H1 (cell line): ENCODE results near the gene TRAF3. TPM values are rescaled to one million over a fixed set of nuclear protein-coding genes. Genes with fewer than 3 reads are reported as not detected.

Experiments
- CTCF ChIA-PET: fragments of 300-600 bp; sonication (Branson Sonifier 250); formaldehyde crosslinking; loops from one replicate; lab custom pipeline; 2021; ENCODE audit not compliant: partially characterized antibody; lab: Charles Lee
- POLR2A ChIA-PET: fragments of 300-600 bp; sonication (Branson Sonifier 250); formaldehyde crosslinking; loops from one replicate; lab custom pipeline; 2021; ENCODE audit warnings: inconsistent platforms; ENCODE audit not compliant: partially characterized antibody; lab: Charles Lee
- DNase-seq, 2 experiments: peaks; one replicate each; pipeline versions ENCODE4 v3.0.0 to v3.0.0-alpha.2; 2010 to 2022; ENCODE audit warnings: low spot score in 2 of 2, low read depth in 1 of 2, mixed read lengths in 1 of 2
- FAIRE-seq: peaks from 2 replicates; lab custom pipeline; 2011; peaks lifted over from hg19 to GRCh38; lab: Jason Lieb, UNC
- H2AFZ ChIP-seq: 2 replicates; pipeline ENCODE4 v1.8.1; 2012; ENCODE audit warnings: low read length, inconsistent platforms
- H2AK5ac ChIP-seq: 2 replicates; pipeline ENCODE4 v1.6.1; 2013; ENCODE audit warnings: low read depth, low read length
- H2BK120ac ChIP-seq: replicated peaks from 2 replicates; pipeline ENCODE3; 2013; ENCODE audit warnings: low read depth, low read length, inconsistent platforms
- H2BK12ac ChIP-seq: 2 replicates; pipeline ENCODE4 v1.6.1; 2013; ENCODE audit warnings: low read depth, low read length
- H2BK15ac ChIP-seq: 2 replicates; pipeline ENCODE4 v1.6.1; 2013; ENCODE audit warnings: low read length
- H2BK20ac ChIP-seq: 2 replicates; pipeline ENCODE4 v1.6.1; 2013; ENCODE audit warnings: low read length
- H2BK5ac ChIP-seq: 2 replicates; pipeline ENCODE4 v1.6.1; 2013; ENCODE audit warnings: low read depth, low read length
- H3K14ac ChIP-seq: 2 replicates; pipeline ENCODE4 v1.6.1; 2013; ENCODE audit warnings: inconsistent platforms; ENCODE audit not compliant: insufficient read length
- H3K18ac ChIP-seq: 2 replicates; pipeline ENCODE4 v1.6.1; 2013; ENCODE audit warnings: low read length; ENCODE audit errors: extremely low read depth
- H3K23ac ChIP-seq: 2 replicates; pipeline ENCODE4 v1.6.1; 2013; ENCODE audit warnings: inconsistent platforms; ENCODE audit not compliant: insufficient read length
- H3K23me2 ChIP-seq: 2 replicates; pipeline ENCODE4 v1.6.1; 2013; ENCODE audit warnings: low read depth, low read length
- H3K27ac ChIP-seq: 2 replicates; pipeline ENCODE4 v1.6.1; 2011; ENCODE audit warnings: low read depth, low read length, inconsistent platforms
- H3K27me3 ChIP-seq, 4 experiments: replicated peaks in 1 of 4; 1 replicate in 1 of 4; 2 replicates in 3 of 4; pipeline versions ENCODE4 v1.6.1 to v1.8.1; 2011 to 2013; ENCODE audit warnings: low read length in 3 of 4, mild to moderate bottlenecking in 3 of 4, inconsistent platforms in 2 of 4, mixed read lengths in 2 of 4, moderate library complexity in 1 of 4; ENCODE audit not compliant: control insufficient read depth in 3 of 4, insufficient read depth in 3 of 4; ENCODE audit errors: extremely low read depth in 1 of 4
- H3K36me3 ChIP-seq, 4 experiments: 2 replicates each; pipeline versions ENCODE4 v1.6.1 to v1.8.1; 2011 to 2013; ENCODE audit warnings: mild to moderate bottlenecking in 4 of 4, low read length in 3 of 4, moderate library complexity in 2 of 4, control low read depth in 1 of 4, inconsistent platforms in 1 of 4; ENCODE audit not compliant: insufficient read depth in 4 of 4, control insufficient read depth in 2 of 4
- H3K4ac ChIP-seq: replicated peaks from 2 replicates; pipeline ENCODE3; 2013; ENCODE audit warnings: low read length, low read depth, mixed read lengths, inconsistent platforms; ENCODE audit not compliant: insufficient read length
- H3K4me1 ChIP-seq, 4 experiments: replicated peaks in 1 of 4; 1 replicate in 1 of 4; 2 replicates in 3 of 4; pipeline versions ENCODE4 v1.6.1 to v1.8.1; 2011 to 2013; ENCODE audit warnings: low read length in 3 of 4, inconsistent platforms in 2 of 4, mixed read lengths in 1 of 4; ENCODE audit not compliant: insufficient read depth in 4 of 4, control insufficient read depth in 3 of 4
- H3K4me2 ChIP-seq, 2 experiments: 2 replicates each; pipeline versions ENCODE4 v1.6.1 to v1.8.1; 2011 to 2013; ENCODE audit warnings: low read depth in 2 of 2, low read length in 2 of 2, control low read depth in 1 of 2, inconsistent platforms in 1 of 2, mild to moderate bottlenecking in 1 of 2; ENCODE audit not compliant: insufficient read depth in 1 of 2
- H3K4me3 ChIP-seq, 4 experiments: fragments of 200-600, 300-600 bp in 1 of 4; sonication (generic), shearing (Covaris generic), sonication (Bioruptor Twin) in 1 of 4; 2 replicates each; pipeline versions ENCODE4 v1.5.1 to v1.8.1; 2011 to 2016; ENCODE audit warnings: low read length in 4 of 4, low read depth in 3 of 4, control low read depth in 2 of 4, inconsistent platforms in 2 of 4, mild to moderate bottlenecking in 2 of 4, mixed read lengths in 1 of 4, moderate library complexity in 1 of 4; ENCODE audit not compliant: insufficient read depth in 2 of 4; ENCODE audit errors: extremely low read depth in 1 of 4
- H3K56ac ChIP-seq: replicated peaks from 2 replicates; pipeline ENCODE3; 2013; ENCODE audit warnings: low read depth, mild to moderate bottlenecking, mixed read lengths, low read length, inconsistent platforms; ENCODE audit not compliant: insufficient read length
- H3K79me1 ChIP-seq: 2 replicates; pipeline ENCODE4 v1.6.1; 2013; ENCODE audit warnings: low read depth, low read length, control low read depth
- H3K79me2 ChIP-seq, 2 experiments: 2 replicates each; pipeline versions ENCODE4 v1.6.1 to v1.8.1; 2012 to 2013; ENCODE audit warnings: low read length in 2 of 2, mild to moderate bottlenecking in 2 of 2, inconsistent platforms in 1 of 2; ENCODE audit not compliant: insufficient read depth in 2 of 2, control insufficient read depth in 1 of 2
- H3K9ac ChIP-seq, 4 experiments: replicated peaks in 1 of 4; 1 replicate in 1 of 4; 2 replicates in 3 of 4; pipeline versions ENCODE4 v1.6.1 to v1.8.1; 2011 to 2013; ENCODE audit warnings: low read depth in 3 of 4, low read length in 3 of 4, control low read depth in 2 of 4, mild to moderate bottlenecking in 2 of 4, moderate library complexity in 2 of 4, inconsistent platforms in 1 of 4; ENCODE audit errors: extremely low read depth in 1 of 4
- H3K9me3 ChIP-seq, 2 experiments: 2 replicates each; pipeline versions ENCODE4 v1.6.1 to v1.8.1; 2012 to 2013; ENCODE audit warnings: mild to moderate bottlenecking in 2 of 2, moderate library complexity in 2 of 2, control low read depth in 1 of 2, inconsistent platforms in 1 of 2, low read depth in 1 of 2, low read length in 1 of 2, mixed read lengths in 1 of 2; ENCODE audit not compliant: insufficient read depth in 2 of 2
- H4K20me1 ChIP-seq, 2 experiments: replicated peaks in 1 of 2; 2 replicates each; pipeline versions ENCODE3 to v1.8.1; 2011 to 2013; ENCODE audit warnings: inconsistent platforms in 2 of 2, low read length in 2 of 2, mild to moderate bottlenecking in 1 of 2; ENCODE audit not compliant: insufficient read depth in 2 of 2, control insufficient read depth in 1 of 2
- H4K5ac ChIP-seq: 2 replicates; pipeline ENCODE4 v1.6.1; 2013; ENCODE audit warnings: low read length, low read depth, mixed read lengths, inconsistent platforms; ENCODE audit not compliant: insufficient read length
- H4K8ac ChIP-seq: 2 replicates; pipeline ENCODE4 v1.8.0; 2013; ENCODE audit warnings: mild to moderate bottlenecking, moderate library complexity, low read length, inconsistent platforms; ENCODE audit not compliant: insufficient read depth; ENCODE audit errors: extremely low read depth
- H4K91ac ChIP-seq: replicated peaks from 2 replicates; pipeline ENCODE3; 2013; ENCODE audit warnings: low read length, mixed read lengths, inconsistent platforms; ENCODE audit not compliant: insufficient read length
- CBX8 ChIP-seq: fragments of 300-800, 300-1000 bp; sonication (generic); IDR thresholded peaks from 2 replicates; pipeline ENCODE4 v1.7.1; 2016; ENCODE audit warnings: low read depth, low read length, borderline replicate concordance
- PHF8 ChIP-seq: fragments of 200-600 bp; sonication (generic); conservative IDR thresholded peaks from 2 replicates; pipeline ENCODE4 v1.7.1; 2012; ENCODE audit warnings: low read depth, mild to moderate bottlenecking, inconsistent platforms, low read length, moderate library complexity
- SP1 ChIP-seq: IDR thresholded peaks from 2 replicates; pipeline ENCODE4 v1.6.1; 2011; ENCODE audit warnings: low read depth, low read length
- SRF ChIP-seq: IDR thresholded peaks from 2 replicates; pipeline ENCODE4 v1.6.1; 2011; ENCODE audit warnings: mild to moderate bottlenecking, low read depth, low read length, moderate library complexity
- WGBS, 2 experiments: shearing (Covaris generic) in 1 of 2; methylation state at CpG; one replicate each; pipeline versions ENCODE4 v1.1.6 to v1.1.7; 2013 to 2015; ENCODE audit warnings: low lambda C conversion rate in 2 of 2, mixed read lengths in 2 of 2, inconsistent platforms in 1 of 2, low coverage in 1 of 2, missing lambda C conversion rate in 1 of 2; ENCODE audit not compliant: insufficient replicate concordance in 2 of 2, insufficient coverage in 1 of 2, insufficient read length in 1 of 2; ENCODE audit errors: extremely low coverage in 1 of 2, missing lambda C conversion rate in 1 of 2; 5-methylcytosine and 5-hydroxymethylcytosine counted together
- polyA plus RNA-seq, 7 experiments: library from polyadenylated mRNA; depleted of rRNA in 3 of 7; stranded (reverse) in 5 of 7; unstranded in 2 of 7; fragments of >200 nt in 5 of 7; fragments of 200-250 nt in 2 of 7; gene quantifications; 1 replicate in 5 of 7; 2 replicates in 1 of 7; 4 replicates in 1 of 7; pipeline versions ENCODE4 v1.2.1 to v1.2.3, GENCODE V29; 2011 to 2013; ENCODE audit warnings: missing spikeins in 2 of 7, mixed read lengths in 2 of 7
- total RNA-seq: library from RNA; stranded (reverse); fragmentation: NEBNext Ultra II Directional; extraction: Animal tissue kit (Norgen Biotek cat#: 25700); gene quantifications from 2 replicates; pipeline ENCODE4 v1.2.1, GENCODE V29; 2021
- TF ChIP-seq, protein P1 (sequence below): IDR thresholded peaks from 2 replicates; pipeline ENCODE4 v1.6.1; 2012; ENCODE audit warnings: inconsistent platforms

The TRAF3 gene
- total and polyA plus RNA-seq, 2 of the 8 experiments (the other 6 are each of a cell fraction or from before 2014, with no cell fraction given), result 5.8 to 12.1 TPM

DNA sequence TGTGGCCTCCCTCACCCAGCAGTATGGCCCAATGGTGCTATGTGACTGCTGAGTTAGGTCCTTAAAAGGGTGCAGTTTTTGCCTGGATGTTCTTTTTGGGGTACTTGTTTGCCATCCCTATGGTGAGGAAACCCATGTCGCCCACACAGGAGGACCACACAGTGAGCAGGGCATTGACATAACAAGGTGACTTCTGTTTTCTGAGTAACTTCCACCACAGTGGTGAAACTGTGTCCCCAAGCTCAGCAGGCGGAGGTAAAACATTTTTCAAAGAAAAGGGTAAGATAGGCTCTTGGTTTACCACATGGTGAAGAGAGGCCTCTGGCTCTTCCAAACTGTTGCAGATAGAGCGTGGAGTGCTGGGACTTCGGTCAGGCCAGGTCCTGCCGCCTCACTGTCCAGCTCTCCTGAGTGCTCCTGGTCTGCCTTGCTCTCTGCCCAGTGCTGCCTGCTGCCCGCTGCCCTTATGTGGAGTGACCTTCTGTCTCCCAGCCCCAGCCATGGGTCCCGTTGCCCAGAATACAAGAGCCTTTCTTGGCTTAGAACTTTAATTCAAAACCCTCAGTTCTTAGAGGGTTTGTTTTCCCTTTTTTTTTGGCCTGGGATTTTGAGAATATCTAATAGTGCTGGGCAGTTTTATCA, 54.0 kb downstream of the TRAF3 start:
- ChIA-PET POLR2A (interaction anchor here (1.3 kb wide), 1 partner anchor 10 kb away, joined by 4 read pairs; no protein-coding TSS in a partner anchor), CTCF (no interaction called here)
- Histone ChIP-seq H4K91ac (peak overlapping the region; percentile 61), H3K27me3 (no peaks in the 10 kb centered on the region), H3K23me2 (no peaks in the 10 kb centered on the region), H3K23ac (no peak overlapping the region), H3K14ac (no peak overlapping the region), H4K5ac (no peak overlapping the region), H3K4me3 (no peak overlapping the region), H3K36me3 (no peaks in the 10 kb centered on the region), H3K4ac (peak overlapping the region; percentile 57), H2AK5ac (peak overlapping the region; percentile 54; the same call in 1 of the 2 replicates), H3K9ac (no peak overlapping the region), H2BK12ac (peak overlapping the region; percentile 77; the same call in 1 of the 2 replicates), H4K20me1 (no peaks in the 10 kb centered on the region), H2BK15ac (peak overlapping the region; percentile 83; the same call in 1 of the 2 replicates), H3K9me3 (no peaks in the 10 kb centered on the region), H3K56ac (no peak overlapping the region), H3K4me2 (no peak overlapping the region), H3K79me2 (no peaks in the 10 kb centered on the region), H2AFZ (no peak overlapping the region), H4K8ac (no peak overlapping the region), H3K27ac (no peak overlapping the region), H3K4me1 (peaks cover 11 to 25% (median 23%) of the 10 kb centered on the region in 4 experiments), H2BK5ac (peak overlapping the region; percentile 82), H3K79me1 (0 out of 2 replicates have a peak, but pooled peaks cover 3% of the 10 kb centered on the region), H2BK120ac (peak overlapping the region; percentile 3), H3K18ac (no peak overlapping the region), H2BK20ac (peak overlapping the region; percentile 98)
- 89% methylated on average over 7 of the region's 7 CpGs; no CpG with 5 or more reads in 1 of the 2 experiments for WGBS, 2 experiments
- FAIRE-seq (no peak), DNase-seq (no peak)
- no peak for TF ChIP-seq SRF
- no peak for TF ChIP-seq SP1
- TF ChIP-seq, protein P1, sequence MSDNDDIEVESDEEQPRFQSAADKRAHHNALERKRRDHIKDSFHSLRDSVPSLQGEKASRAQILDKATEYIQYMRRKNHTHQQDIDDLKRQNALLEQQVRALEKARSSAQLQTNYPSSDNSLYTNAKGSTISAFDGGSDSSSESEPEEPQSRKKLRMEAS, result no peak
- TF ChIP-seq PHF8, result no peak
- TF ChIP-seq CBX8, result no peak
